H1 (cell line): Measurements from ENCODE around the gene CELF1. TPM values are rescaled to one million over a fixed set of nuclear protein-coding genes. Genes with fewer than 3 reads are reported as not detected.

Source experiments
- CTCF ChIA-PET: fragments of 300-600 bp; sonication (Branson Sonifier 250); formaldehyde crosslinking; loops from one replicate; lab custom pipeline; 2021; ENCODE audit not compliant: partially characterized antibody; lab: Charles Lee
- POLR2A ChIA-PET: fragments of 300-600 bp; sonication (Branson Sonifier 250); formaldehyde crosslinking; loops from one replicate; lab custom pipeline; 2021; ENCODE audit warnings: inconsistent platforms; ENCODE audit not compliant: partially characterized antibody; lab: Charles Lee
- DNase-seq, 2 experiments: peaks; one replicate each; pipeline versions ENCODE4 v3.0.0 to v3.0.0-alpha.2; 2010 to 2022; ENCODE audit warnings: low spot score in 2 of 2, low read depth in 1 of 2, mixed read lengths in 1 of 2
- FAIRE-seq: peaks from 2 replicates; lab custom pipeline; 2011; peaks lifted over from hg19 to GRCh38; lab: Jason Lieb, UNC
- H2AFZ ChIP-seq: 2 replicates; pipeline ENCODE4 v1.8.1; 2012; ENCODE audit warnings: low read length, inconsistent platforms
- H2AK5ac ChIP-seq: 2 replicates; pipeline ENCODE4 v1.6.1; 2013; ENCODE audit warnings: low read depth, low read length
- H2BK120ac ChIP-seq: replicated peaks from 2 replicates; pipeline ENCODE3; 2013; ENCODE audit warnings: low read depth, low read length, inconsistent platforms
- H2BK12ac ChIP-seq: 2 replicates; pipeline ENCODE4 v1.6.1; 2013; ENCODE audit warnings: low read depth, low read length
- H2BK15ac ChIP-seq: 2 replicates; pipeline ENCODE4 v1.6.1; 2013; ENCODE audit warnings: low read length
- H2BK20ac ChIP-seq: 2 replicates; pipeline ENCODE4 v1.6.1; 2013; ENCODE audit warnings: low read length
- H2BK5ac ChIP-seq: 2 replicates; pipeline ENCODE4 v1.6.1; 2013; ENCODE audit warnings: low read depth, low read length
- H3K14ac ChIP-seq: 2 replicates; pipeline ENCODE4 v1.6.1; 2013; ENCODE audit warnings: inconsistent platforms; ENCODE audit not compliant: insufficient read length
- H3K18ac ChIP-seq: 2 replicates; pipeline ENCODE4 v1.6.1; 2013; ENCODE audit warnings: low read length; ENCODE audit errors: extremely low read depth
- H3K23ac ChIP-seq: 2 replicates; pipeline ENCODE4 v1.6.1; 2013; ENCODE audit warnings: inconsistent platforms; ENCODE audit not compliant: insufficient read length
- H3K23me2 ChIP-seq: 2 replicates; pipeline ENCODE4 v1.6.1; 2013; ENCODE audit warnings: low read depth, low read length
- H3K27ac ChIP-seq: 2 replicates; pipeline ENCODE4 v1.6.1; 2011; ENCODE audit warnings: low read depth, low read length, inconsistent platforms
- H3K27me3 ChIP-seq, 4 experiments: replicated peaks in 1 of 4; 1 replicate in 1 of 4; 2 replicates in 3 of 4; pipeline versions ENCODE4 v1.6.1 to v1.8.1; 2011 to 2013; ENCODE audit warnings: low read length in 3 of 4, mild to moderate bottlenecking in 3 of 4, inconsistent platforms in 2 of 4, mixed read lengths in 2 of 4, moderate library complexity in 1 of 4; ENCODE audit not compliant: control insufficient read depth in 3 of 4, insufficient read depth in 3 of 4; ENCODE audit errors: extremely low read depth in 1 of 4
- H3K36me3 ChIP-seq, 4 experiments: 2 replicates each; pipeline versions ENCODE4 v1.6.1 to v1.8.1; 2011 to 2013; ENCODE audit warnings: mild to moderate bottlenecking in 4 of 4, low read length in 3 of 4, moderate library complexity in 2 of 4, control low read depth in 1 of 4, inconsistent platforms in 1 of 4; ENCODE audit not compliant: insufficient read depth in 4 of 4, control insufficient read depth in 2 of 4
- H3K4ac ChIP-seq: replicated peaks from 2 replicates; pipeline ENCODE3; 2013; ENCODE audit warnings: low read length, low read depth, mixed read lengths, inconsistent platforms; ENCODE audit not compliant: insufficient read length
- H3K4me1 ChIP-seq, 4 experiments: replicated peaks in 1 of 4; 1 replicate in 1 of 4; 2 replicates in 3 of 4; pipeline versions ENCODE4 v1.6.1 to v1.8.1; 2011 to 2013; ENCODE audit warnings: low read length in 3 of 4, inconsistent platforms in 2 of 4, mixed read lengths in 1 of 4; ENCODE audit not compliant: insufficient read depth in 4 of 4, control insufficient read depth in 3 of 4
- H3K4me2 ChIP-seq, 2 experiments: 2 replicates each; pipeline versions ENCODE4 v1.6.1 to v1.8.1; 2011 to 2013; ENCODE audit warnings: low read depth in 2 of 2, low read length in 2 of 2, control low read depth in 1 of 2, inconsistent platforms in 1 of 2, mild to moderate bottlenecking in 1 of 2; ENCODE audit not compliant: insufficient read depth in 1 of 2
- H3K4me3 ChIP-seq, 4 experiments: fragments of 200-600, 300-600 bp in 1 of 4; sonication (generic), shearing (Covaris generic), sonication (Bioruptor Twin) in 1 of 4; 2 replicates each; pipeline versions ENCODE4 v1.5.1 to v1.8.1; 2011 to 2016; ENCODE audit warnings: low read length in 4 of 4, low read depth in 3 of 4, control low read depth in 2 of 4, inconsistent platforms in 2 of 4, mild to moderate bottlenecking in 2 of 4, mixed read lengths in 1 of 4, moderate library complexity in 1 of 4; ENCODE audit not compliant: insufficient read depth in 2 of 4; ENCODE audit errors: extremely low read depth in 1 of 4
- H3K56ac ChIP-seq: replicated peaks from 2 replicates; pipeline ENCODE3; 2013; ENCODE audit warnings: low read depth, mild to moderate bottlenecking, mixed read lengths, low read length, inconsistent platforms; ENCODE audit not compliant: insufficient read length
- H3K79me1 ChIP-seq: 2 replicates; pipeline ENCODE4 v1.6.1; 2013; ENCODE audit warnings: low read depth, low read length, control low read depth
- H3K79me2 ChIP-seq, 2 experiments: 2 replicates each; pipeline versions ENCODE4 v1.6.1 to v1.8.1; 2012 to 2013; ENCODE audit warnings: low read length in 2 of 2, mild to moderate bottlenecking in 2 of 2, inconsistent platforms in 1 of 2; ENCODE audit not compliant: insufficient read depth in 2 of 2, control insufficient read depth in 1 of 2
- H3K9ac ChIP-seq, 4 experiments: replicated peaks in 1 of 4; 1 replicate in 1 of 4; 2 replicates in 3 of 4; pipeline versions ENCODE4 v1.6.1 to v1.8.1; 2011 to 2013; ENCODE audit warnings: low read depth in 3 of 4, low read length in 3 of 4, control low read depth in 2 of 4, mild to moderate bottlenecking in 2 of 4, moderate library complexity in 2 of 4, inconsistent platforms in 1 of 4; ENCODE audit errors: extremely low read depth in 1 of 4
- H3K9me3 ChIP-seq, 2 experiments: 2 replicates each; pipeline versions ENCODE4 v1.6.1 to v1.8.1; 2012 to 2013; ENCODE audit warnings: mild to moderate bottlenecking in 2 of 2, moderate library complexity in 2 of 2, control low read depth in 1 of 2, inconsistent platforms in 1 of 2, low read depth in 1 of 2, low read length in 1 of 2, mixed read lengths in 1 of 2; ENCODE audit not compliant: insufficient read depth in 2 of 2
- H4K20me1 ChIP-seq, 2 experiments: replicated peaks in 1 of 2; 2 replicates each; pipeline versions ENCODE3 to v1.8.1; 2011 to 2013; ENCODE audit warnings: inconsistent platforms in 2 of 2, low read length in 2 of 2, mild to moderate bottlenecking in 1 of 2; ENCODE audit not compliant: insufficient read depth in 2 of 2, control insufficient read depth in 1 of 2
- H4K5ac ChIP-seq: 2 replicates; pipeline ENCODE4 v1.6.1; 2013; ENCODE audit warnings: low read length, low read depth, mixed read lengths, inconsistent platforms; ENCODE audit not compliant: insufficient read length
- H4K8ac ChIP-seq: 2 replicates; pipeline ENCODE4 v1.8.0; 2013; ENCODE audit warnings: mild to moderate bottlenecking, moderate library complexity, low read length, inconsistent platforms; ENCODE audit not compliant: insufficient read depth; ENCODE audit errors: extremely low read depth
- H4K91ac ChIP-seq: replicated peaks from 2 replicates; pipeline ENCODE3; 2013; ENCODE audit warnings: low read length, mixed read lengths, inconsistent platforms; ENCODE audit not compliant: insufficient read length
- SIX5 ChIP-seq: IDR thresholded peaks from 2 replicates; pipeline ENCODE4 v1.6.1; 2011; ENCODE audit warnings: mild to moderate bottlenecking, low read depth, low read length
- SUZ12 ChIP-seq: fragments of 200-600 bp; sonication (generic); IDR thresholded peaks from 2 replicates; pipeline ENCODE4 v1.6.1; 2012; ENCODE audit warnings: mild to moderate bottlenecking, inconsistent platforms, low read length, moderate library complexity, mixed read lengths
- WGBS, 2 experiments: shearing (Covaris generic) in 1 of 2; methylation state at CpG; one replicate each; pipeline versions ENCODE4 v1.1.6 to v1.1.7; 2013 to 2015; ENCODE audit warnings: low lambda C conversion rate in 2 of 2, mixed read lengths in 2 of 2, inconsistent platforms in 1 of 2, low coverage in 1 of 2, missing lambda C conversion rate in 1 of 2; ENCODE audit not compliant: insufficient replicate concordance in 2 of 2, insufficient coverage in 1 of 2, insufficient read length in 1 of 2; ENCODE audit errors: extremely low coverage in 1 of 2, missing lambda C conversion rate in 1 of 2; 5-methylcytosine and 5-hydroxymethylcytosine counted together
- polyA plus RNA-seq, 7 experiments: library from polyadenylated mRNA; depleted of rRNA in 3 of 7; stranded (reverse) in 5 of 7; unstranded in 2 of 7; fragments of >200 nt in 5 of 7; fragments of 200-250 nt in 2 of 7; gene quantifications; 1 replicate in 5 of 7; 2 replicates in 1 of 7; 4 replicates in 1 of 7; pipeline versions ENCODE4 v1.2.1 to v1.2.3, GENCODE V29; 2011 to 2013; ENCODE audit warnings: missing spikeins in 2 of 7, mixed read lengths in 2 of 7
- total RNA-seq: library from RNA; stranded (reverse); fragmentation: NEBNext Ultra II Directional; extraction: Animal tissue kit (Norgen Biotek cat#: 25700); gene quantifications from 2 replicates; pipeline ENCODE4 v1.2.1, GENCODE V29; 2021

Gene CELF1
- total and polyA plus RNA-seq, 2 of the 8 experiments (the other 6 are each of a cell fraction or from before 2014, with no cell fraction given) = 131 to 197 TPM

DNA sequence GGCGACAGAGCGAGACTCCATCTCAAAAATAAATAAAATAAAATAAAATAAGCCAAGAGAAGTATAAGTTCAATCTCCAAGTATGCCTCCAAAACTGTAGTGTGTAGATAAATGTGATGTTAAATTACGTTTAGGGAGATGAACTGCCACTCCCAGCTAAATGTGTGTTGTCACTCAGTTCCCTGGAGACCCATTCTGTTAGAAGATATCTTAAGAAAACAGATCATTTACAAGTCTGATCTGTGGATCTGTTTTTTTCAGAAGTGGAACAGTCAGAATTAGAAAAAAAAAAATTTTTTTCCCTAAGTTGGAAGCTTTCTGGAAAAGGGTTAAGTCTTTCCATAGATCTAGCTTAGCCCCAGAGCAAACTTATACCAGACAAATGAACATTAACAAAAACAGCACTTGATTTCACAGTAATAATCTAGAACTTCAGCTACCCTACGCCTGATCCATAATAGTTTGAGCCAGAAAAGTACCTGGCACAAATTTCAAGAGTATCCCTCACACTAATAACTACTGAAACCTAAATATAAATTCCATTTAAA, 18.2 kb downstream of the CELF1 start:
- FAIRE-seq (no peak), DNase-seq (no peak)
- Histone ChIP-seq H4K5ac (no peak overlapping the region), H3K9me3 (no peaks in the 10 kb centered on the region), H4K20me1 (peaks cover 21 to 28% of the 10 kb centered on the region in 2 experiments), H2AFZ (no peak overlapping the region), H2BK120ac (no peak overlapping the region), H2BK20ac (no peak overlapping the region), H2BK5ac (no peak overlapping the region), H3K23ac (no peak overlapping the region), H2BK12ac (no peak overlapping the region), H3K4me3 (no peak overlapping the region), H3K27ac (no peak overlapping the region), H4K8ac (no peak overlapping the region), H3K79me2 (peaks cover 28 to 99% of the 10 kb centered on the region in 2 experiments), H3K23me2 (no peaks in the 10 kb centered on the region), H2AK5ac (no peak overlapping the region), H3K4me2 (no peak overlapping the region), H3K56ac (no peak overlapping the region), H3K27me3 (no peaks in the 10 kb centered on the region), H3K36me3 (peaks cover 0 to 8% (median 0%) of the 10 kb centered on the region in 4 experiments; a peak in 1 of 8 replicates), H3K9ac (no peak overlapping the region), H3K4ac (no peak overlapping the region), H3K79me1 (0 out of 2 replicates have a peak, but pooled peaks cover 2% of the 10 kb centered on the region), H3K18ac (no peak overlapping the region), H2BK15ac (no peak overlapping the region), H3K14ac (no peak overlapping the region), H4K91ac (no peak overlapping the region), H3K4me1 (peaks cover 0 to 6% (median 3%) of the 10 kb centered on the region in 4 experiments; a peak in 4 of 7 replicates)
- ChIA-PET POLR2A (interaction anchor here (1.0 to 3.1 kb wide), 5 partner anchors 8 to 31 kb away, joined by 3 to 11 read pairs (median 4); partner anchors contain the start of gene PTPMT1), CTCF (interaction anchor here (1.2 to 1.9 kb wide), 2 partner anchors 8 to 17 kb away, joined by 3 to 6 read pairs; no protein-coding TSS in a partner anchor)
- 93% methylated on average over 4 of the region's 4 CpGs; no CpG with 5 or more reads in 1 of the 2 experiments for WGBS, 2 experiments
- TF ChIP-seq SIX5 (no peak), SUZ12 (no peak)
